Mesendoderm (in vitro differentiated cells): ENCODE results near the gene F11R.
A peak's percentile ranks its signal among the peaks of the same experiment; 100 is the strongest.

Source experiments
- DNase-seq: peaks from one replicate; pipeline ENCODE4 v3.0.0; 2013
- H2AK5ac ChIP-seq: 2 replicates; pipeline ENCODE4 v1.6.1; 2013; ENCODE audit warnings: low read length, inconsistent platforms
- H2BK120ac ChIP-seq: 2 replicates; pipeline ENCODE4 v1.6.1; 2013; ENCODE audit warnings: low read depth, mild to moderate bottlenecking, low read length, moderate library complexity, mixed read lengths
- H2BK15ac ChIP-seq: replicated peaks from 2 replicates; pipeline ENCODE4 v1.6.1; 2013; ENCODE audit warnings: low read depth, mild to moderate bottlenecking, moderate library complexity
- H2BK5ac ChIP-seq: 2 replicates; pipeline ENCODE4 v1.6.1; 2013; ENCODE audit warnings: low read length, inconsistent platforms
- H3K18ac ChIP-seq: 2 replicates; pipeline ENCODE4 v1.6.1; 2013; ENCODE audit warnings: mild to moderate bottlenecking, low read length, mixed read lengths
- H3K23ac ChIP-seq: one replicate; pipeline ENCODE4 v1.6.1; 2013; ENCODE audit warnings: low read length
- H3K27ac ChIP-seq: 2 replicates; pipeline ENCODE4 v1.5.1; 2013; ENCODE audit warnings: low read depth, mild to moderate bottlenecking, inconsistent platforms, low read length, moderate library complexity
- H3K27me3 ChIP-seq: 2 replicates; pipeline ENCODE4 v1.6.1; 2013; ENCODE audit warnings: low read length, control low read depth, mild to moderate bottlenecking, inconsistent platforms; ENCODE audit not compliant: insufficient read depth, poor library complexity
- H3K36me3 ChIP-seq: 2 replicates; pipeline ENCODE4 v1.6.1; 2013; ENCODE audit warnings: low read length, inconsistent platforms; ENCODE audit not compliant: control insufficient read depth, insufficient read depth
- H3K4ac ChIP-seq: one replicate; pipeline ENCODE4 v1.6.1; 2013; ENCODE audit warnings: low read depth, mild to moderate bottlenecking, low read length, moderate library complexity
- H3K4me1 ChIP-seq: 2 replicates; pipeline ENCODE4 v1.6.1; 2013; ENCODE audit warnings: low read depth, low read length, inconsistent platforms; ENCODE audit not compliant: control insufficient read depth
- H3K4me2 ChIP-seq: 2 replicates; pipeline ENCODE4 v1.6.1; 2013; ENCODE audit warnings: low read length
- H3K4me3 ChIP-seq: 2 replicates; pipeline ENCODE4 v1.5.1; 2013; ENCODE audit warnings: mild to moderate bottlenecking, low read length
- H3K56ac ChIP-seq: one replicate; pipeline ENCODE4 v1.6.1; 2013; ENCODE audit warnings: low read length
- H3K79me1 ChIP-seq: 2 replicates; pipeline ENCODE4 v1.6.1; 2013; ENCODE audit warnings: low read length, inconsistent platforms
- H3K79me2 ChIP-seq: 2 replicates; pipeline ENCODE4 v1.6.1; 2013; ENCODE audit warnings: mild to moderate bottlenecking, low read length; ENCODE audit not compliant: control insufficient read depth, insufficient read depth
- H3K9ac ChIP-seq: 2 replicates; pipeline ENCODE4 v1.6.1; 2013; ENCODE audit warnings: low read length, inconsistent platforms
- H4K5ac ChIP-seq: one replicate; pipeline ENCODE4 v1.6.1; 2013; ENCODE audit warnings: low read length
- H4K8ac ChIP-seq: one replicate; pipeline ENCODE4 v1.6.1; 2013; ENCODE audit warnings: low read depth, mild to moderate bottlenecking, control low read depth, low read length, moderate library complexity
- WGBS: extraction: QIAGEN DNeasy Blood & Tissue Kit; methylation state at CpG from one replicate; pipeline ENCODE4 v1.1.7; 2013; ENCODE audit warnings: low lambda C conversion rate, missing lambda C conversion rate; ENCODE audit not compliant: insufficient coverage; ENCODE audit errors: extremely low coverage; 5-methylcytosine and 5-hydroxymethylcytosine counted together

Gene F11R

GRCh38 chr1:160956966-160957365 lies 64.0 kb downstream of the F11R start:
- no peak overlapping the region for H3K27ac ChIP-seq
- H4K5ac ChIP-seq = no peak overlapping the region
- no peaks in the 10 kb centered on the region for H3K36me3 ChIP-seq
- no peaks in the 10 kb centered on the region for H3K79me2 ChIP-seq
- H4K8ac ChIP-seq = no peak overlapping the region
- no peak overlapping the region for H3K4me2 ChIP-seq
- no peak for DNase-seq
- H2BK15ac ChIP-seq = no peak overlapping the region
- H3K4ac ChIP-seq = no peak overlapping the region
- H3K4me1 ChIP-seq = no peaks in the 10 kb centered on the region
- no peak overlapping the region for H3K18ac ChIP-seq
- no peak overlapping the region for H2BK5ac ChIP-seq
- no peak overlapping the region for H3K4me3 ChIP-seq
- H3K23ac ChIP-seq = no peak overlapping the region
- H3K27me3 ChIP-seq = no peaks in the 10 kb centered on the region
- no peaks in the 10 kb centered on the region for H3K79me1 ChIP-seq
- H3K9ac ChIP-seq = no peak overlapping the region
- no peak overlapping the region for H3K56ac ChIP-seq
- no CpG with 5 or more reads among the region's 4 CpGs for WGBS
- peak overlapping the region; percentile 19 for H2AK5ac ChIP-seq
- no peak overlapping the region for H2BK120ac ChIP-seq

GRCh38 chr1:160954158-160955104 lies 66.5 kb downstream of the F11R start, which contains the start of gene ITLN2:
Gene ITLN2 (minus strand): TSS chr1:160954809. CDS start chr1:160954741, 68 bp downstream.
- Histone ChIP-seq H3K27me3 (no peaks in the 10 kb centered on the region), H4K5ac (no peak within 1 kb of the TSS), H3K18ac (no peak within 1 kb of the TSS), H2BK120ac (no peak within 1 kb of the TSS), H4K8ac (no peak within 1 kb of the TSS), H2AK5ac (no peak within 1 kb of the TSS), H3K4me3 (no peak within 1 kb of the TSS), H3K27ac (no peak within 1 kb of the TSS), H2BK15ac (no peak within 1 kb of the TSS), H3K79me1 (no peaks in the 10 kb centered on the region), H3K79me2 (no peaks in the 10 kb centered on the region), H3K4ac (peak within 1 kb of the TSS; percentile 8), H3K9ac (peak within 1 kb of the TSS; percentile 38), H3K23ac (no peak within 1 kb of the TSS), H3K36me3 (no peaks in the 10 kb centered on the region), H3K56ac (peak within 1 kb of the TSS; percentile 73), H3K4me2 (no peak within 1 kb of the TSS), H2BK5ac (no peak within 1 kb of the TSS), H3K4me1 (peaks cover 3% of the 10 kb centered on the region)
- WGBS = no CpG with 5 or more reads among the region's 8 CpGs
- peak; percentile 90 for DNase-seq

GRCh38 chr1:160953030-160953429 lies 67.9 kb downstream of the F11R start:
- Histone ChIP-seq H3K27me3 (no peaks in the 10 kb centered on the region), H2BK120ac (no peak overlapping the region), H4K8ac (no peak overlapping the region), H3K9ac (no peak overlapping the region), H3K79me2 (no peaks in the 10 kb centered on the region), H2BK5ac (no peak overlapping the region), H3K4me2 (no peak overlapping the region), H3K79me1 (no peaks in the 10 kb centered on the region), H3K4me3 (no peak overlapping the region), H2AK5ac (no peak overlapping the region), H3K18ac (no peak overlapping the region), H2BK15ac (no peak overlapping the region), H4K5ac (no peak overlapping the region), H3K4me1 (peaks cover 5% of the 10 kb centered on the region), H3K56ac (no peak overlapping the region), H3K27ac (no peak overlapping the region), H3K4ac (no peak overlapping the region), H3K23ac (no peak overlapping the region), H3K36me3 (no peaks in the 10 kb centered on the region)
- DNase-seq = no peak
- WGBS = no CpG with 5 or more reads among the region's 3 CpGs

DNA sequence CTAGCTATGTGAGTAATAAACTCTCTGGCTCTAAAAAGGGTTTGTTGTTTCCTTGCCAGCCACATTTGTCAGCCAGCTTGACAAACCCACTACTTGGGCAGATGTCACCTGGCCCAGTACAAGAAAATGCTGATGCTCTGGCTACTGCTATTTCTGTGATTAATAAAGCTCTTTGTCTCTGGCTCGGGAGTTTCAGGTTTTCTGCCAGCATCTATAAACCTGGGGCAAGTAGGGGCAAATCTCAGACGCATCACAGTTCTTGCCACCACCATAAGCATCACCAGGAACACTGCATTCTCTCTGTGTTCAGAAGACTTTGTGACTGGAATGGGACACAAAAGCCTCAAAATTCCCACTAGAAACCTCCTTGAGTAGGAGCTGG lies 68.8 kb downstream of the F11R start:
- Histone ChIP-seq H3K4me3 (no peak overlapping the region), H3K9ac (no peak overlapping the region), H3K18ac (peak overlapping the region; percentile 28), H3K23ac (no peak overlapping the region), H2AK5ac (no peak overlapping the region), H3K4me1 (peaks cover 9% of the 10 kb centered on the region), H3K36me3 (no peaks in the 10 kb centered on the region), H3K79me2 (no peaks in the 10 kb centered on the region), H3K27ac (no peak overlapping the region), H2BK5ac (no peak overlapping the region), H3K56ac (no peak overlapping the region), H3K4me2 (no peak overlapping the region), H2BK120ac (peak overlapping the region; percentile 30), H3K79me1 (no peaks in the 10 kb centered on the region), H3K4ac (no peak overlapping the region), H4K8ac (no peak overlapping the region), H3K27me3 (no peaks in the 10 kb centered on the region), H2BK15ac (no peak overlapping the region), H4K5ac (no peak overlapping the region)
- no peak for DNase-seq
- WGBS = no CpG with 5 or more reads among the region's 2 CpGs

DNA sequence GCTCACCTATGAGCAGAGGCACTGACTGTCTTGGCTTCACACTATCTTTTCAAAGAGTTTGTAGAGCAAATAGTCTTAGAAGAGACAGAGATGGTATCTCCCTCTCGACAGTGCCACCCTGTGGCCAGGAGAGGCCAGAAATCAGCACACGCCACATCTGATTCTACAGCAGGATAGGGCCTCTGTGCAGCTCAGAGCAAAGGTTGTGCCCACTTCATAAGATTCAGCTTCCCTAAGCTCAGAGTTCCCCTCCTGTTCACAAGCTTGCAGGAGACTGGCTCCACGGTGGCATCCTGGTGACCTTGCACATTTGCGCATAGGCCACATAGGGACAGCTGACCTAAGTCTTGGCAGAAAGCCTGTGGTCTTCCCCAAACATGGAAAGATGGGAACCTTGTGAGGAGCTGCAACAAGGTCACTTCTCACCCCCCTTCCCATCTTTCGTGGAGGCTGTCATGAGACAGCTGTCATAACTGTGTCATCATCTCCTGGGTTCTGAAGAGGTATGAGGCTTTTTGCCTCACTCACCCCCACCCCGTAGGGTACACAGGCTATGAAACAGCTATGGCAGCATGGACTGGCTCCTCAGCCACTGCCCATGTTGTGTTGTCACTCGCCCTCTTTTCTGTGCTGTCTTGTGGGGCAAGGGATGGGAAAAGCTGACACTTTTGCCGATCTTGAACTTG lies 69.4 kb downstream of the F11R start:
- no peak overlapping the region for H2AK5ac ChIP-seq
- H2BK15ac ChIP-seq = no peak overlapping the region
- no peak overlapping the region for H3K4me3 ChIP-seq
- peak overlapping the region; percentile 53 for H3K9ac ChIP-seq
- H3K79me1 ChIP-seq = no peaks in the 10 kb centered on the region
- H2BK5ac ChIP-seq = no peak overlapping the region
- no peak overlapping the region for H3K4me2 ChIP-seq
- H3K27ac ChIP-seq = no peak overlapping the region
- H4K8ac ChIP-seq = no peak overlapping the region
- no peaks in the 10 kb centered on the region for H3K36me3 ChIP-seq
- no peaks in the 10 kb centered on the region for H3K79me2 ChIP-seq
- H3K4me1 ChIP-seq = peaks cover 9% of the 10 kb centered on the region
- no peak overlapping the region for H3K23ac ChIP-seq
- H4K5ac ChIP-seq = no peak overlapping the region
- H2BK120ac ChIP-seq = no peak overlapping the region
- no peak overlapping the region for H3K18ac ChIP-seq
- peak; percentile 87 for DNase-seq
- no peak overlapping the region for H3K4ac ChIP-seq
- H3K27me3 ChIP-seq = no peaks in the 10 kb centered on the region
- peak overlapping the region; percentile 77 for H3K56ac ChIP-seq
- WGBS = no CpG with 5 or more reads among the region's 8 CpGs
